Measurements from ENCODE around the gene OR6C6. TPM values are rescaled to one million over a fixed set of nuclear protein-coding genes. Genes with fewer than 3 reads are reported as not detected.

OR6C6 gene
- total and polyA plus RNA-seq, 2 donors (not counting 1 experiment from before 2014, with no cell fraction given) = not detected

- H3K27ac ChIP-seq (ENCODE audit: insufficient read depth, low read length) = no peak overlapping the region
- H3K9me3 ChIP-seq (ENCODE audit: control insufficient read depth, insufficient read depth, low read depth, low read length) = no peaks in the 10 kb centered on the region
- H3K9ac ChIP-seq (ENCODE audit: insufficient read depth, low read length) = no peak overlapping the region
- H3K27me3 ChIP-seq (ENCODE audit: control insufficient read depth, insufficient read depth, low read length) = no peaks in the 10 kb centered on the region
- H3K4me1 ChIP-seq (ENCODE audit: control insufficient read depth, extremely low read depth, insufficient read depth, low read length) = no peaks in the 10 kb centered on the region
- H2AFZ ChIP-seq (ENCODE audit: low read length) = no peak overlapping the region
- no peak for TF ChIP-seq CTCF (conservative IDR thresholded peaks at IDR 0.05 in 1 of 2, IDR thresholded peaks at IDR 0.05 in 1 of 2; ENCODE audit: low read depth in 1 of 2, low read length in 2 of 2)
- no peaks in the 10 kb centered on the region for H3K79me2 ChIP-seq (ENCODE audit: control insufficient read depth, insufficient read depth, low read length)
- H3K4me3 ChIP-seq (replicated peaks in 1 of 4; ENCODE audit: control extremely low read depth in 1 of 4, insufficient read depth in 1 of 4, low read depth in 3 of 4, low read length in 4 of 4) = no peak overlapping the region
- H3K4me2 ChIP-seq (ENCODE audit: extremely low read depth, insufficient read depth, low read length) = no peak overlapping the region
- no peaks in the 10 kb centered on the region for H4K20me1 ChIP-seq (ENCODE audit: control insufficient read depth, extremely low read depth, insufficient read depth, low read length)
- H3K36me3 ChIP-seq (ENCODE audit: control insufficient read depth, insufficient read depth, low read length) = no peaks in the 10 kb centered on the region
- no peak for DNase-seq (ENCODE audit: low read depth in 2 of 2)
Observed at GRCh38 chr12:55280991-55281390, 15.4 kb downstream of the OR6C6 start.

- no peak overlapping the region for H3K27ac ChIP-seq (ENCODE audit: insufficient read depth, low read length)
- H3K36me3 ChIP-seq (ENCODE audit: control insufficient read depth, insufficient read depth, low read length) = no peaks in the 10 kb centered on the region
- no peaks in the 10 kb centered on the region for H3K27me3 ChIP-seq (ENCODE audit: control insufficient read depth, insufficient read depth, low read length)
- H3K9me3 ChIP-seq (ENCODE audit: control insufficient read depth, insufficient read depth, low read depth, low read length) = no peaks in the 10 kb centered on the region
- H4K20me1 ChIP-seq (ENCODE audit: control insufficient read depth, extremely low read depth, insufficient read depth, low read length) = no peaks in the 10 kb centered on the region
- TF ChIP-seq EZH2 (IDR thresholded peaks at IDR 0.05; ENCODE audit: low read length, missing control alignments) (no peak), CTCF (conservative IDR thresholded peaks at IDR 0.05 in 1 of 2, IDR thresholded peaks at IDR 0.05 in 1 of 2; ENCODE audit: low read depth in 1 of 2, low read length in 2 of 2) (no peak)
- H3K4me3 ChIP-seq (replicated peaks in 1 of 4; ENCODE audit: control extremely low read depth in 1 of 4, insufficient read depth in 1 of 4, low read depth in 3 of 4, low read length in 4 of 4) = no peak overlapping the region
- no peak overlapping the region for H2AFZ ChIP-seq (ENCODE audit: low read length)
- no peak overlapping the region for H3K9ac ChIP-seq (ENCODE audit: insufficient read depth, low read length)
- H3K4me2 ChIP-seq (ENCODE audit: extremely low read depth, insufficient read depth, low read length) = no peak overlapping the region
- H3K79me2 ChIP-seq (ENCODE audit: control insufficient read depth, insufficient read depth, low read length) = no peaks in the 10 kb centered on the region
- no peaks in the 10 kb centered on the region for H3K4me1 ChIP-seq (ENCODE audit: control insufficient read depth, extremely low read depth, insufficient read depth, low read length)
- DNase-seq (ENCODE audit: low read depth in 2 of 2) = no peak
Observed at GRCh38 chr12:55258303-55258702, 38.1 kb downstream of the OR6C6 start.

- Histone ChIP-seq H2AFZ (ENCODE audit: low read length) (no peak overlapping the region), H3K27me3 (ENCODE audit: control insufficient read depth, insufficient read depth, low read length) (no peaks in the 10 kb centered on the region), H3K4me1 (ENCODE audit: control insufficient read depth, extremely low read depth, insufficient read depth, low read length) (no peaks in the 10 kb centered on the region), H3K27ac (ENCODE audit: insufficient read depth, low read length) (no peak overlapping the region), H3K36me3 (ENCODE audit: control insufficient read depth, insufficient read depth, low read length) (no peaks in the 10 kb centered on the region), H3K4me3 (replicated peaks in 1 of 4; ENCODE audit: control extremely low read depth in 1 of 4, insufficient read depth in 1 of 4, low read depth in 3 of 4, low read length in 4 of 4) (no peak overlapping the region), H3K9me3 (ENCODE audit: control insufficient read depth, insufficient read depth, low read depth, low read length) (no peaks in the 10 kb centered on the region), H4K20me1 (ENCODE audit: control insufficient read depth, extremely low read depth, insufficient read depth, low read length) (no peaks in the 10 kb centered on the region), H3K79me2 (ENCODE audit: control insufficient read depth, insufficient read depth, low read length) (no peaks in the 10 kb centered on the region), H3K4me2 (ENCODE audit: extremely low read depth, insufficient read depth, low read length) (no peak overlapping the region), H3K9ac (ENCODE audit: insufficient read depth, low read length) (no peak overlapping the region)
- DNase-seq (ENCODE audit: low read depth in 2 of 2) = no peak
- TF ChIP-seq EZH2 (IDR thresholded peaks at IDR 0.05; ENCODE audit: low read length, missing control alignments) (no peak), CTCF (conservative IDR thresholded peaks at IDR 0.05 in 1 of 2, IDR thresholded peaks at IDR 0.05 in 1 of 2; ENCODE audit: low read depth in 1 of 2, low read length in 2 of 2) (no peak)
Observed at GRCh38 chr12:55256831-55257230, 39.5 kb downstream of the OR6C6 start.
